Panc1 (cell line): ENCODE data around the gene SH3GLB1. TPM values are rescaled to one million over a fixed set of nuclear protein-coding genes. Genes with fewer than 3 reads are reported as not detected.

ENCODE experiments used
- ATAC-seq: fragments of 200-7000 bp; cut with Tn5 transposase; 2 replicates; pipeline ENCODE4 v1.9.1; 2020; ENCODE audit warnings: mild to moderate bottlenecking, moderate library complexity
- BruUV-seq: library from RNA; stranded (reverse); fragments of 400-500 nt; replicated peaks from 2 replicates; lab custom pipeline; 2021; lab: Mats Ljungman, UMichigan
- CTCF ChIA-PET: fragments of 300-600 bp; sonication (Branson Sonifier 250); formaldehyde crosslinking; loops from one replicate; lab custom pipeline; 2022; ENCODE audit warnings: antibody characterized with exemption; lab: Charles Lee
- POLR2A ChIA-PET: fragments of 300-600 bp; sonication (Branson Sonifier 250); formaldehyde crosslinking; loops from one replicate; lab custom pipeline; 2022; ENCODE audit warnings: antibody characterized with exemption; lab: Charles Lee
- DNase-seq: peaks from one replicate; pipeline ENCODE4 v3.0.0-alpha.2; 2010; ENCODE audit warnings: low read depth, low spot score
- H3K27ac ChIP-seq: 2 replicates; pipeline ENCODE4 v1.5.1; 2011; ENCODE audit warnings: mild to moderate bottlenecking, low read length, inconsistent platforms
- H3K27me3 ChIP-seq: fragments of 200-500 bp; sonication (Bioruptor generic); 2 replicates; pipeline ENCODE4 v1.6.0; 2014; ENCODE audit warnings: low read length, inconsistent platforms; ENCODE audit not compliant: control insufficient read depth, insufficient read depth
- H3K36me3 ChIP-seq: fragments of 200-500 bp; sonication (Bioruptor generic); 2 replicates; pipeline ENCODE4 v1.5.1; 2014; ENCODE audit warnings: inconsistent platforms, mild to moderate bottlenecking, low read length, moderate library complexity; ENCODE audit not compliant: control insufficient read depth, insufficient read depth
- H3K4me1 ChIP-seq: 2 replicates; pipeline ENCODE4 v1.5.1; 2011; ENCODE audit warnings: inconsistent platforms, mild to moderate bottlenecking, low read length, moderate library complexity; ENCODE audit not compliant: control insufficient read depth, insufficient read depth
- H3K4me3 ChIP-seq, 2 experiments: 2 replicates each; pipeline ENCODE4 v1.5.1; 2011 to 2012; ENCODE audit warnings: low read depth in 2 of 2, low read length in 2 of 2, mild to moderate bottlenecking in 2 of 2, inconsistent platforms in 1 of 2, moderate library complexity in 1 of 2
- H3K9me3 ChIP-seq: fragments of 200-500 bp; sonication (Bioruptor generic); 2 replicates; pipeline ENCODE4 v1.5.1; 2014; ENCODE audit warnings: low read depth, mild to moderate bottlenecking, inconsistent platforms, low read length, moderate library complexity; ENCODE audit not compliant: control insufficient read depth, insufficient read depth
- CTCF ChIP-seq: fragments of 450-650 bp; IDR thresholded peaks from 2 replicates; pipeline ENCODE4 v1.5.1; 2017; ENCODE audit warnings: mild to moderate bottlenecking
- POLR2AphosphoS5 ChIP-seq: IDR thresholded peaks from 2 replicates; pipeline ENCODE4 v1.6.1; 2012; ENCODE audit warnings: mild to moderate bottlenecking, low read depth, low read length, moderate library complexity
- REST ChIP-seq, 2 experiments: IDR thresholded peaks; 2 replicates each; pipeline ENCODE4 v1.6.1; 2011 to 2012; ENCODE audit warnings: low read depth in 2 of 2, control low read depth in 1 of 2, low read length in 1 of 2, mild to moderate bottlenecking in 1 of 2, moderate library complexity in 1 of 2; ENCODE audit not compliant: insufficient read depth in 1 of 2
- SIN3A ChIP-seq: IDR thresholded peaks from 2 replicates; pipeline ENCODE4 v1.6.1; 2012; ENCODE audit warnings: low read depth, mild to moderate bottlenecking, low read length, moderate library complexity, borderline replicate concordance; ENCODE audit not compliant: insufficient read depth
- TCF7L2 ChIP-seq: IDR thresholded peaks from 2 replicates; pipeline ENCODE4 v1.6.1; 2011; ENCODE audit warnings: mild to moderate bottlenecking, low read depth, low read length, inconsistent platforms
- in situ Hi-C: cut with HindIII; loops from 2 replicates; pipeline ENCODE4 v1.10.0; 2016; ENCODE audit warnings: low sequenced_read_pairs, low pct_unique_long_range_greater_than_20kb
- intact Hi-C: fragments of 100-400 bp; cut with micrococcal nuclease; formaldehyde crosslinking; loops from one replicate; pipeline ENCODE4 v1.10.0; 2022; ENCODE audit not compliant: unreplicated experiment
- total RNA-seq: library from RNA; stranded (reverse); gene quantifications from one replicate; pipeline ENCODE4 v1.2.1, GENCODE V29; 2021; ENCODE audit not compliant: unreplicated experiment

The SH3GLB1 gene
- total RNA-seq, 1 experiment from 2014 or later = 94.3 TPM

GRCh38 chr1:86757272-86757984 is 53.1 kb downstream of the SH3GLB1 start:
- TF ChIP-seq SIN3A (no peak), CTCF (no peak), POLR2AphosphoS5 (no peak), REST (IDR thresholded peaks at IDR 0.05; ENCODE audit: insufficient read depth in 1 of 2, low read depth in 2 of 2, low read length in 1 of 2) (no peak), TCF7L2 (no peak)
- peaks cover 23% of the 10 kb centered on the region for H3K27me3 ChIP-seq
- in situ Hi-C loops (no loop called here), intact Hi-C loops (no loop called here)
- H3K4me3 ChIP-seq = no peak overlapping the region
- H3K27ac ChIP-seq = no peak overlapping the region
- H3K4me1 ChIP-seq = no peaks in the 10 kb centered on the region
- ChIA-PET POLR2A (no interaction called here), CTCF (no interaction called here)
- H3K36me3 ChIP-seq = no peaks in the 10 kb centered on the region
- DNase-seq = no peak
- H3K9me3 ChIP-seq = no peaks in the 10 kb centered on the region
- no peak for ATAC-seq
- BruUV-seq = no TSS peak

- H3K27me3 ChIP-seq = peaks cover 21% of the 10 kb centered on the region; the same call in 1 of the 2 replicates
- BruUV-seq = no TSS peak
- H3K4me1 ChIP-seq = no peaks in the 10 kb centered on the region
- in situ Hi-C loops = no loop called here
- H3K4me3 ChIP-seq = no peak overlapping the region
- CTCF ChIA-PET = no interaction called here
- ATAC-seq (no peak), DNase-seq (no peak)
- H3K9me3 ChIP-seq = no peaks in the 10 kb centered on the region
- TF ChIP-seq REST (IDR thresholded peaks at IDR 0.05; ENCODE audit: insufficient read depth in 1 of 2, low read depth in 2 of 2, low read length in 1 of 2) (no peak), SIN3A (no peak), CTCF (no peak), POLR2AphosphoS5 (no peak), TCF7L2 (no peak)
- no peaks in the 10 kb centered on the region for H3K36me3 ChIP-seq
- intact Hi-C loops = no loop called here
- H3K27ac ChIP-seq = no peak overlapping the region
- POLR2A ChIA-PET = no interaction called here
Measured at GRCh38 chr1:86758570-86758969, 54.2 kb downstream of the SH3GLB1 start.
